Endothelial cell (in vitro differentiated cells): Measurements from ENCODE around the gene SPG7. TPM values are rescaled to one million over a fixed set of nuclear protein-coding genes. Genes with fewer than 3 reads are reported as not detected.

Source experiments
- DNase-seq: peaks from one replicate; pipeline ENCODE4 v3.0.0; 2021; ENCODE audit warnings: low spot score
- H3K27ac Mint-ChIP-seq: one replicate; pipeline ENCODE4 v1.8.0; 2021; ENCODE audit warnings: mixed read lengths, inconsistent platforms; ENCODE audit not compliant: unreplicated experiment
- H3K27me3 Mint-ChIP-seq: one replicate; pipeline ENCODE4 v1.8.0; 2021; ENCODE audit warnings: mild to moderate bottlenecking, moderate library complexity, mixed read lengths, inconsistent platforms; ENCODE audit not compliant: unreplicated experiment
- H3K36me3 Mint-ChIP-seq: one replicate; pipeline ENCODE4 v1.8.0; 2021; ENCODE audit warnings: mild to moderate bottlenecking, low read depth, mixed read lengths, inconsistent platforms; ENCODE audit not compliant: unreplicated experiment
- H3K4me1 Mint-ChIP-seq: one replicate; pipeline ENCODE4 v1.8.0; 2021; ENCODE audit warnings: mild to moderate bottlenecking, mixed read lengths, inconsistent platforms; ENCODE audit not compliant: unreplicated experiment
- H3K4me3 Mint-ChIP-seq: one replicate; pipeline ENCODE4 v1.8.0; 2021; ENCODE audit warnings: mild to moderate bottlenecking, mixed read lengths, inconsistent platforms; ENCODE audit not compliant: unreplicated experiment
- H3K9me3 Mint-ChIP-seq: one replicate; pipeline ENCODE4 v1.8.0; 2021; ENCODE audit warnings: mixed read lengths, inconsistent platforms; ENCODE audit not compliant: unreplicated experiment
- total RNA-seq: library from RNA; stranded (reverse); fragmentation: NEBNext Ultra II Directional; extraction: Animal tissue kit (Norgen Biotek cat#: 25700); gene quantifications from one replicate; pipeline ENCODE4 v1.2.1, GENCODE V29; 2021; ENCODE audit not compliant: unreplicated experiment
- TF ChIP-seq, protein P1 (sequence below): fragments of 200-600 bp; sonication (generic); IDR thresholded peaks from one replicate; pipeline ENCODE4 v1.5.0; 2021; ENCODE audit warnings: antibody characterized with exemption; ENCODE audit not compliant: unreplicated experiment

Gene SPG7
- total RNA-seq, 1 donor from 2014 or later: 207 TPM

DNA sequence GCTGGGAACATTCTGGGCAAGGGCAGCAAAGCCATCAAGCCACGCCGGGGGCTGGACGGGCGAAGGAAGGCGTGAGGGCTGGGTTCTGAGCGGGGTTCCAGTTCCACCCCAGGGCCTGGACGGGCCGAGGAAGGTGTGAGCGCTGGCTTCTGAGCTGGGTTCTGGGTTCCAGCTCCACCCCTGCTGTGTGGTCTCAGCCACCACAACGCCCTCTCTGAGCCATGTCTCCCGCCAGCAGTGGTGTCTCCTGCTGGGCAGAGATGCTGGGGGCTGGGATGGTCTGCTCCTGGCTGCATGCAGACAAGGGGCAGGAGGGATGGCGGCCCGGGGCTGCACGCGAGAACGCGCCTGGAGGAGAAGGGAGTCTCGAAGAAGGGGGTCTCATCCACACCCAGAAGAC lies 63.4 kb downstream of the SPG7 start:
- Mint-ChIP-seq H3K4me1 (peaks cover 21% of the 10 kb centered on the region), H3K9me3 (no peaks in the 10 kb centered on the region), H3K27ac (no peak overlapping the region), H3K4me3 (no peak overlapping the region), H3K27me3 (peaks cover 11% of the 10 kb centered on the region), H3K36me3 (no peaks in the 10 kb centered on the region)
- TF ChIP-seq, protein P1, sequence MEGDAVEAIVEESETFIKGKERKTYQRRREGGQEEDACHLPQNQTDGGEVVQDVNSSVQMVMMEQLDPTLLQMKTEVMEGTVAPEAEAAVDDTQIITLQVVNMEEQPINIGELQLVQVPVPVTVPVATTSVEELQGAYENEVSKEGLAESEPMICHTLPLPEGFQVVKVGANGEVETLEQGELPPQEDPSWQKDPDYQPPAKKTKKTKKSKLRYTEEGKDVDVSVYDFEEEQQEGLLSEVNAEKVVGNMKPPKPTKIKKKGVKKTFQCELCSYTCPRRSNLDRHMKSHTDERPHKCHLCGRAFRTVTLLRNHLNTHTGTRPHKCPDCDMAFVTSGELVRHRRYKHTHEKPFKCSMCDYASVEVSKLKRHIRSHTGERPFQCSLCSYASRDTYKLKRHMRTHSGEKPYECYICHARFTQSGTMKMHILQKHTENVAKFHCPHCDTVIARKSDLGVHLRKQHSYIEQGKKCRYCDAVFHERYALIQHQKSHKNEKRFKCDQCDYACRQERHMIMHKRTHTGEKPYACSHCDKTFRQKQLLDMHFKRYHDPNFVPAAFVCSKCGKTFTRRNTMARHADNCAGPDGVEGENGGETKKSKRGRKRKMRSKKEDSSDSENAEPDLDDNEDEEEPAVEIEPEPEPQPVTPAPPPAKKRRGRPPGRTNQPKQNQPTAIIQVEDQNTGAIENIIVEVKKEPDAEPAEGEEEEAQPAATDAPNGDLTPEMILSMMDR: no peak
- DNase-seq: no peak

DNA sequence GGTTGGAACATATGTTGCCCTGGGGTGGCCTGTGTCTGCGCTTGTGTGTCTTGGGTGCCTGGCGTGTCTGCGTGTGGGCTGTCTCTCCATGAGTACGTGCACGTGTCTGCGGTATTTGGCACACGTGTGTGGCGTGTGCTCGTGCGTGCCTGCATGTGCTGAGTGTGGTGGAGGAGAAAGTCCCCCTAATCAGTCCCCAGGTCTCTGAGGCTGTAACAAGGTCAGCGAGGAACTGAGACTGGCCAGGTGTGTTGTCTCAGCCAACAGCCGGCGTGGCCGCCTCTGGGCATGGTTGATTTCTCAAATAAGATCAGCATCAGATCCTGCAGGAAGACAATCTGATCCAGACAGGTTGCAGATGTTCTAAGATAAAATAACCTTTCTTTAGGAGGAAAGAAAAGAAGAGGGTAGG lies 63.9 kb downstream of the SPG7 start:
- H3K27ac Mint-ChIP-seq: no peak overlapping the region
- DNase-seq: no peak

DNA sequence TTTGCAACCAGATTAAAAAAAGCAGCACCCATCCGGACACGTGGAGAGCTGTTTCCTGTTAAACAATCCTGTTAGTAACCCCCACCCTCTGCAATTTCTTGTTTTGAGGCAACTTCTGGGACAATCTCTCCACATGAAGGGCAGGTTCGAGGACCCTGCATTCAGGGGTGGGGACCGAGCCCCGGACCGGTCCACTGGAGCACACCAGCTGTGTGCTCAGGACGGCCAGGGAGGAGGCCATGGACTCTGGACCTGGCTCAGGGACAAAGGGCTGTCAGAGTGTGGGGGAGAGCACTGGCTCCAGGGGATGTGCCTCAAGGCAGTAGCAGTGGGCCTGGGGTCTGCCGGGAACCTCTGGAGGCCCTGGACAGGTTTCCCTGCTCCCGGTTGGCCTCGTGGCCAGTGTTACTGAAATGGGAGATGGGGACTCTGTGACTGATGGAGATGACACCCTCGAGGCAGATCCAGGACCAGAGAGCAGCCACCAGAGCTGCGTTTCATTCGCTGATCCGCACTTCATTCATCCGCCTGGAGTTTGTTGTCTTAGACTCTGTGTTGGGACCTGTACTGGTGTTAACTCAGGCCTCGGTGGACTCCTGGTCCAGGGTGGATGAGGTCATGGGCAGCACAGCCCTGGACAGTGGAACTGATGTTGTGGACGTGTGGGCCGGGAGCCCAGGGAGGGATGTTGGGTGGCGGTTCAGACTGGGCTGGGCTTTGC lies 64.4 kb downstream of the SPG7 start:
- TF ChIP-seq, protein P1: no peak
- DNase-seq: no peak
- peaks cover 15% of the 10 kb centered on the region for H3K27me3 Mint-ChIP-seq
- H3K36me3 Mint-ChIP-seq: no peaks in the 10 kb centered on the region
- H3K4me3 Mint-ChIP-seq: no peak overlapping the region
- peaks cover 21% of the 10 kb centered on the region for H3K4me1 Mint-ChIP-seq
- no peaks in the 10 kb centered on the region for H3K9me3 Mint-ChIP-seq
- peak overlapping the region; percentile 52 for H3K27ac Mint-ChIP-seq

More for the DNA sequence above, 63.9 kb downstream of the SPG7 start:
- Mint-ChIP-seq H3K9me3 (no peaks in the 10 kb centered on the region), H3K36me3 (no peaks in the 10 kb centered on the region), H3K4me1 (peaks cover 21% of the 10 kb centered on the region), H3K4me3 (peak overlapping the region; percentile 57), H3K27me3 (peaks cover 12% of the 10 kb centered on the region)
- TF ChIP-seq, protein P1: no peak

DNA sequence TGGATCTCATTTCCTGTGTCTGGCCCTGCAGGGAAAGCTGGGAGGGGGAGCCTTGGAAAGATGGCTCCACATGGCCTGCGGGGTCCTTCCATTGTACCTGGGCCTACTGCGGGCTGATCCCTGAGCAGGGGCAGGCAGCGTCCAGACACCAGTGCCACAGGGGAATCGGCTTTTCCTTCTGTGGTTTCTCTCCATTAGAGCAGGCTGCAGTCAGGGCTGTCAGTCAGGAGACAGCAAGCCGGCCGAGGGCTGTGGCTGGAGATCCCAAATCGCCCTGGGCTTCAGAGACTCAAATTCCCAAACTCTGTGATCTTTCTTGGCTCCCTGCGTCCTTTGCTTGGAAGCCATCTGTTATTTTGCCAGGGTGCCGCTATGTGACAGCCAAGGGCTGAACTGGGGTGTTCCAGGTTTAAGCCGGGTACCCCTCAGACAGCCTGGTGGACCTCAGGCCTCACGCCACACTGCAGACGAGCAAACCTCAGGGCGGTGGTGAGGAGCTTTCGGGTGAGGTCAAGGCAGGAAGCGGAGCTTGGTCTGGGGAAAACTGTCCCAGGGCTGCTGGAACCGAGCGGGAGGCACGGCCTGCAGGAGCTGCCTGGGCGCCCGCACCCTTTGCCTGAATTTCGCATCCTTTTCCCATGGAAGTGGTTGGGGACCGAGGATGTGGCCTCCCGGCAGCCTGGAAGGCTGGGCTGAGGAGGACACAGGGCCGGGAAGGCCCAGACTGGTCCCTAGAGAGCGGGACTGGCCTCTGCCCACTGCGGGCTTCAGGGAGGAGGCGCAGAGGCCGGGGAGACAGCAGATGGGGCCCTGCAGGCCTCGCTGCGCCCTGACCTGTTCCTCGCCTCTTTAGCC lies 65.8 kb downstream of the SPG7 start:
- Mint-ChIP-seq H3K36me3 (no peaks in the 10 kb centered on the region), H3K4me1 (peaks cover 21% of the 10 kb centered on the region), H3K9me3 (no peaks in the 10 kb centered on the region), H3K27me3 (peaks cover 12% of the 10 kb centered on the region), H3K4me3 (peak overlapping the region; percentile 58), H3K27ac (peak overlapping the region; percentile 54)
- TF ChIP-seq, protein P1: no peak
- no peak for DNase-seq
